ENCODE results near the gene KRT23.

- TF ChIP-seq GABPB1 (CRISPR knock-in tag; IDR thresholded peaks at IDR 0.05) (no peak), CHD2 (IDR thresholded peaks at IDR 0.05; ENCODE audit: low read depth, low read length) (no peak)
Observed at GRCh38 chr17:40873255-40873654, 64.2 kb downstream of the KRT23 start.

Measured in K562 (cell line).